Gastroesophageal sphincter (tissue), 3 donors: ENCODE measurements around the gene USP11.

Experiments
- CTCF ChIP-seq, 4 experiments: fragments of 200-600 bp in 2 of 4; fragments of 450-650 bp in 2 of 4; sonication (generic) in 1 of 4; IDR thresholded peaks; one replicate each; pipeline ENCODE4 v1.5.1; 2017 to 2019; ENCODE audit warnings: antibody characterized with exemption in 4 of 4, mild to moderate bottlenecking in 2 of 4, moderate library complexity in 2 of 4
- EP300 ChIP-seq: sonication (generic); formaldehyde crosslinking; IDR thresholded peaks from one replicate; pipeline ENCODE4 v1.6.1; 2017; ENCODE audit warnings: antibody characterized with exemption, mild to moderate bottlenecking
- POLR2A ChIP-seq, 2 donors: fragments of 450-650 bp; IDR thresholded peaks; one replicate each; pipeline ENCODE4 v1.6.1; 2017; ENCODE audit warnings: antibody characterized with exemption in 2 of 2, mild to moderate bottlenecking in 2 of 2, moderate library complexity in 1 of 2
- POLR2AphosphoS5 ChIP-seq: sonication (generic); formaldehyde crosslinking; IDR thresholded peaks from one replicate; pipeline ENCODE4 v1.6.1; 2017; ENCODE audit warnings: antibody characterized with exemption

- TF ChIP-seq CTCF (IDR thresholded peaks at IDR 0.05) (no peak), POLR2A (IDR thresholded peaks at IDR 0.05) (no peak), EP300 (no peak), POLR2AphosphoS5 (no peak)
Observed at GRCh38 chrX:47215291-47215900, 17.4 kb upstream of the USP11 start.
